NCI-H128 (cell line): ENCODE measurements around the gene CD3G.

Experiments
- DNase-seq: peaks from one replicate; lab custom pipeline; 2025; ENCODE audit not compliant: unreplicated experiment; lab: John Stamatoyannopoulos, UW

The CD3G gene

DNA sequence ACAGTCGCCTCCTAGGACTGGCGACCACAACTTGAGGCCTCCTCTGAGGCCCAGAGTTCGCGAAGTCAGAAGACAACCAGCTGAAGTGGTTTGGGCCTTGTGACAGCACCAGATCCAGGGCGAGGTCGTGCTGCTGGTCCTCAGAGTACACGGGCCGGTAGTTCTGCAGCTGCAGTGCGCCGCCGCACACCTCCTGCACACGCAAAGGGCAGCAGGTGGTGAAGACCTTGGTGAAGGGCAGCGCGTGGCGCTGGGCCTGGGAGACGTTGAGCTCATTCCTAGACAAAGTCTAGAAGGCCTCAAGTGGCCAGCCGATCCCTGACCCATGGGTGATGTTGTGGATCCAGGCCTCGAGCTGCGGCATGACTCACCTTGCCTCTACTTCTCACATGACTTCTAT lies 21.4 kb upstream of the CD3G start:
- DNase-seq, result no peak

DNA sequence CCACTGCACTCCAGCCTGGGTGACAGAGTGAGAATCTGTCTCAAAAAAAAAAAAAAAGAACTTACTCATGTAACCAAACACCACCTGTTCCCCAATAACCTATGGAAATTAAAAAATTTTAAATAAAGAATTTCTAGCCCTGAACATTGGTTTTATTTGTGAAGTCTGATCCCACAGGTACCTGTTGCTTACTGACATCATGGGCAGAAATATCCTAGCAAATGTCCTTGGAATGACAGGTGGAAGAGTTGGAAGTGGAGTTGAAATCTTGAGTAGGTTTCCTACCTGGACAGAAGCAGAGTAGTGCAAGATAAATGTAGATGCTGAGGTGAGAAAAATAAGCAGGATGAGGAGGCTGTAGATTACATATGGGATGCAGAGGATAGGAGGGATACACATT lies 18.9 kb upstream of the CD3G start:
- no peak for DNase-seq

- DNase-seq, result no peak
These were observed 15.4 kb upstream of the CD3G start for GRCh38 chr11:118328745-118329144.

GRCh38 chr11:118334745-118335144 lies 9.4 kb upstream of the CD3G start:
- DNase-seq, result no peak

DNA sequence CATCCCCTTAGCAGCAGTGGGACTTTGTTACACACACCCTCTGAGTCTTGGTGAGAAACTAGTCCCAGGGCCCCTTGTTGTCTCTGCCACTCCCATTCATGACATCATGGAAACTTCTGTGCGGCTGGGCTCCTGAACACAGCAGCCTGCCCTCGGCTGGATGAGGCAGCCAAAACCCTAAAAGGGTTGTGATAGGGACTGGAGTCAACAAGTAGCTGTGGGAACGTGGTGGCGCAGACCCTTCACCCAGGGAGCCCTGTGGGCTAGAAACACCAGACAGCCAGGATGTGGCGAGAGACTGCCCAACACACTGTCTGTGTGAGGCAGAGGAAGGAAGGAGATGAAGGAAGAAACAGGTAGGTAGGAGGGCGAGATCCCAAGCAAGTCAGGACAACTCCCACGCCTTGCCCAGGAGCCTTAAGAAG lies 5.5 kb upstream of the CD3G start:
- no peak for DNase-seq

DNA sequence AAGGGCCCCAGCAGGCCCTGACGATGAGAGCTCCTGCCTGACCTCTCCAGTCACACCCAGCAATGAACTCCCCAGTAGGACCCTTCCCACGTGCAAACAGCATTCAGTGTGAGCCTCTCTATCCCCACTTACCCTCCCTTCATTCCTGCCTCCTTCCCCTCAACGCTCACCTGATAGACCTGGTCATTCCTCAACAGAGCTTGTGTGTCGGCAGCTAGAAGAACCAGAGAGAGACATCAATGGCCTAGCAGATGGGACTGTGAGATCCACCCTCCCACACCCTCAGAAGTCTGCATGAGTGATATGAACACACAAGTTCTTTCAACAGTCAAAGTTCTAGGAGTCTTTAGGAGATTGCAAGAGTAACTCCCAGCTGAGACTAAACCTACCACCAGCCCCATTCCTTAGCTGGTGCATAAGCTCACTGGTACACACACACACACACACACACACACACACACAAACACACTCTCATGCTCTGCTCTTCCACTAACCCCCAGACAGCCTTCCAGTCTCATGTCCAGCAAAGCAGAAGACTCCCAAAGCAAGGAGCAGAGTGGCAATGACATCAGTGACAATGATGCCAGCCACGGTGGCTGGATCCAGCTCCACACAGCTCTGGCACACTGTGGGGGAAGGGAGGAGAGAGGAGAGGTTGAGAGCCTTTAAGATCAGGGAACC lies 4.7 kb upstream of the CD3G start:
- DNase-seq, result no peak

- DNase-seq, result no peak
These were observed 3.7 kb upstream of the CD3G start for GRCh38 chr11:118340449-118340848.

- DNase-seq, result no peak
These were observed 2.9 kb upstream of the CD3G start for GRCh38 chr11:118341261-118341660.

DNA sequence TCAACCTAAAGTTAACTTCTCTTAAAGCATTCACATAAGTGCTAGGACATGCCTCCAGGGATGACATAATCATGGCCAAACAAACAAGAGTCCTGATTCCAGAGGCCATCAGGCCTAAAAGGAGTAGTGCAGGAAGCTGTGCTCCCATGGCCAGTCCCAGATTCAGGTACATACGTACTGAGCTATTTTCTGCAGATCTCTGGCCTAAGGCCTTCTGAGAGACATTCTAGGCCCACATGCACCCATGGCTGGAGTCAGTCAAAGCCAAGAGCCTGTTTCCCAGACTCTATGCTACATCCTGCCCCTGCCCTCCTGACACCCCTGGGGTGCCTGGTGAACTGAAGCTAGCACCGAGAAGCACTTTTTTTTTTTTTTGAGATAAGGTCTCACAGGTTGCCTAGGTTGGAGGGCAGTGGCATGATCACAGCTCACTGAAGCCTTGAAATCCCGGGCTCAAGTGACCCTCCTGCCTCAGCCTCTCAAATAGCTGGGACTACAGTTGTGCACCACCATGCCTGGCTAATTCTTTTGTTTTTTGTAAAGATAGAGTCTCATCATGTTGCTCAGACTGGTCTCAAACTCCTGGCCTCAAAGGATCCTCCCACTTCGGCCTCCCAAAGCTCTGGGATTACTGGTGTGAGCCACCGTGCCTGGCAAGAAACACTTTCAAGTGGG lies 2.2 kb upstream of the CD3G start:
- DNase-seq, result no peak

- DNase-seq, result no peak
These were observed 1.5 kb upstream of the CD3G start, which contains the start of gene CD3D for GRCh38 chr11:118342503-118343161. Gene CD3D, minus strand, starts transcription at chr11:118342705. Its CDS starts 98 bp downstream, at chr11:118342607.

DNA sequence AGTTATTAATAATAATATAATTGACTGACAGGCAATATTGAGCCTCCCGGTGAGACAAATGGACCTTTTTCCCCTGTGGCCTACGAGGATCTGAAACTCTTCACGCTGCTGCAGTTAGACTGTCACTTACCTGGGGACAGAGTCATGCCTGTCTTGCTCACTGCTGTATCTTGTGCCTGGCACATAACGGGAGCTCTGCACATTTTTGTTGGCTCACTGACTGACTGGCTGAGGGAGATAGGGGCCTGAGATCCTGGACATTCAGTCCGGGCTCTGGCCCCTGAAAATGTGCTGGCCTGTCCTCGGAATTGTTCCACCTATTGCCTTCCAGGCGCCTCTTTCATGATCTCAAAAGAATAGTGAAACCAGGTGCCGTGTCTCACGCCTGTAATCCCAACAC lies 896 bp upstream of the CD3G start:
- no peak for DNase-seq

DNA sequence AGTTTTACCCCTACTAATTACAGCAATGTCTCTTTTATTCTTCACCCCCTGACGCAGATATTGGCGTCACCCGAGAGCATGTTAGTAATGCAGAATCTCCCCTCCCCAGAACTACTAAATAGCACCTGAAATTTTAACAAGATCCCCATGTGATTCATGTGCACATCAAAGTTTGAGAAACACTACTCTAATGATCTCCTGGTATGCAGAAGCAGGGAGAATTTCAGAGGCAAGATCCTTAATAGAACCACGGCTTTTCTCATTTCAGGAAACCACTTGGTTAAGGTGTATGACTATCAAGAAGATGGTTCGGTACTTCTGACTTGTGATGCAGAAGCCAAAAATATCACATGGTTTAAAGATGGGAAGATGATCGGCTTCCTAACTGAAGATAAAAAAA lies 5.3 kb downstream of the CD3G start:
- no peak for DNase-seq

DNA sequence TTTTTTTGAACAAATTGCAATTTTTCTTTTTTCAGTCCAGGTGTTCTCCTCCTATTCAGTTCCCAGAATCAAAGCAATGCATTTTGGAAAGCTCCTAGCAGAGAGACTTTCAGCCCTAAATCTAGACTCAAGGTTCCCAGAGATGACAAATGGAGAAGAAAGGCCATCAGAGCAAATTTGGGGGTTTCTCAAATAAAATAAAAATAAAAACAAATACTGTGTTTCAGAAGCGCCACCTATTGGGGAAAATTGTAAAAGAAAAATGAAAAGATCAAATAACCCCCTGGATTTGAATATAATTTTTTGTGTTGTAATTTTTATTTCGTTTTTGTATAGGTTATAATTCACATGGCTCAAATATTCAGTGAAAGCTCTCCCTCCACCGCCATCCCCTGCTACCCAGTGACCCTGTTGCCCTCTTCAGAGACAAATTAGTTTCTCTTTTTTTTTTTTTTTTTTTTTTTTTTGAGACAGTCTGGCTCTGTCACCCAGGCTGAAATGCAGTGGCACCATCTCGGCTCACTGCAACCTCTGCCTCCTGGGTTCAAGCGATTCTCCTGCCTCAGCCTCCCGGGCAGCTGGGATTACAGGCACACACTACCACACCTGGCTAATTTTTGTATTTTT lies 9.1 kb downstream of the CD3G start:
- no peak for DNase-seq

GRCh38 chr11:118358071-118358470 lies 13.9 kb downstream of the CD3G start:
- no peak for DNase-seq

GRCh38 chr11:118359295-118359958 lies 15.3 kb downstream of the CD3G start, which contains the start of gene UBE4A:
Gene UBE4A, plus strand, starts transcription at chr11:118359600. Its CDS starts 5,481 bp downstream, at chr11:118365081.
- peak; percentile 70 for DNase-seq

DNA sequence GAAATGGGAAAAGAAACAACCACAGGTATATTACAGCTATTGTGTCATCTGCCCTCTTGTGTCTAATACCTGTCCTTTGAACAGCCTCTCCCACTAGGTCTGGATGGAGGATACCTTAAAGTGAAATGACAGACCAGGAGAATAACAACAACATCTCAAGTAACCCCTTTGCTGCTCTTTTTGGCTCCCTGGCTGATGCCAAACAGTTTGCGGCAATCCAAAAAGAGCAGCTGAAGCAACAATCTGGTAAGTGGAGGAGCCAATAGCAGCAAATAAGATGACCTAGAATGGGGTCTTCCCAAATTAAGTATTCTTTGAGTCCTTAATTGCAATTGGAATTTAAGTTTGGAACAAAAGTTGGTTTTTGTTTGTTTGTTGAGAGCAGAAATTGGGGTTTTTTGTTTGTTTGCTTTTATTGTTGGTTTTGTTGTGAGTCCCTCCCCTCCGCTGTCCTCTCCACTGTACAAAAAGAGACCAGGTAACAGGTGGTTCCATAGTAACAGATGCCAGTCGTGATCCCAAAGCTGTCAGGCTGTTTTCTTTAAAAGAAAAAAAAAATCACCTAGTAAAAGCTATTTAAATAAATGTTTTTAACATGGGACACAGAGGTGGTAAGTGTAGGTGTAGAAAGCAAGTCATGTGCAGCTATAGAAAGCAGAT lies 20.9 kb downstream of the CD3G start:
- no peak for DNase-seq

DNA sequence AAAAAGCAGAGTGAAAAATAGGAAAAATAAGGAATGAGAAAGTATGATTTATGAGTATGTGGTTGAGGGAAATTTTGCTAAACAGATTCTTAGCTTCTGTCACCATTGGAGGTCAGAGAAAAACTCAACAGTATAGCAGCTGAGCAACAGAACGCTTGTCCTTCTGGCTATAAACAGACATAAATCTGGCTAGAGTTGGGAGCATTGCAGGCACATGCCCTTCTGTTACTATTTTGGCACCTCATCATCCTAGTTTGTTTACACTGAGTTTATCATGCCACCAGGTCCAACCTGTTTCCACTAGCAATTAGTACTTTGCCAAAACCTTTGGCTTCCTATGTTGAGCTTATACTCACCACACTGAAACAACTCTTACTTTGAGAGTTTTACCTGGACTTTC lies 22.1 kb downstream of the CD3G start:
- no peak for DNase-seq

- no peak for DNase-seq
These were observed 26.6 kb downstream of the CD3G start for GRCh38 chr11:118370774-118371173.

DNA sequence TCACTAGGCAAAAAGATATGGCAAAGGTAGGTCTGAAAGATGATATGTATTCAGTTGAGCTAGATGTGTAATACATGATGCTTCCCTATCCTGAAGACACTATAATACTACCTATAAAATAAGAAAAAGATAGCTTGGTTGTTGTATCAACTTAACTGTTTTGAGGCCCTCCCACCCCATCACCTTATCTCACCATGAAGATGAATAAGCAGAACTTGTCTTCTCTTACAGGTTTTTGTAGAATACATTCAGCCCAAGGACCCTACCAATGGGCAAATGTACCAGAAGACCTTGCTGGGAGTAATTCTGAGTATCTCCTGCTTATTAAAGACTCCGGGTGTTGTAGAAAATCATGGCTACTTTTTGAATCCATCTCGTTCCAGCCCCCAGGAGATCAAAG lies 29.1 kb downstream of the CD3G start:
- no peak for DNase-seq

DNA sequence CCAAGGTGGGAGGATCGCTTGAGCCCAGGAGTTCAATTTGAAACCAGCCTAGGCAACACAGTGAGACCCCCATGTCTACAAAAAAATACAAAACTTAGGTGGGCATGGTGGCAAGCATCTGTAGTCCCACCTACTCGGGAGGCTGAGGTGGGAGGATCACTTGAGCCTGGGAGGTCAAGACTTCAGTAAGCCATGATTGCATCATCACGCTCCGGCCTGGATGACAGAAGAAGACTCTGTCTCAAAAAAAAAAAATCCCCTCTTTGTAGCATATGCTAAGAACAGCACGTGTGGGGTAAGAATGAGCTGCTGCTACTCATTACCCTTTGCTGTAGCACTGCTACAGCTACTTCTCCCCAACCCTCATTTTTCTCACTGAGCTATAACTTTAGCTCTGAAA lies 29.7 kb downstream of the CD3G start:
- DNase-seq, result no peak

DNA sequence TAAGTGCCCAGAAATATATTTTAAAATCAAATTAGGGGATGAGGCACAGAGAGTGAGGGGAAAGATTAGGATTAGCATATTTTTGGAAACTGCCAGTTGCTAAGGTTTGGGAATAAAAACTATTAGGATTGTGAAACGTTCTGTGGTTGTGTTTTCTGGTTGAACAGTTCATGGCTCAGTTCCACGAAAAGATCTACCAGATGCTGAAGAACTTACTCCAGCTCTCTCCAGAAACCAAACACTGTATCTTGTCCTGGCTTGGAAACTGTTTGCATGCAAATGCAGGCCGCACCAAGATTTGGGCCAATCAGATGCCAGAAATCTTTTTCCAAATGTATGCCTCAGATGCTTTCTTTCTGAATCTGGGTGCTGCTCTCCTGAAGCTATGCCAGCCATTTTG lies 30.6 kb downstream of the CD3G start:
- DNase-seq, result no peak
